Measurements from ENCODE around the gene ARHGAP45.
"Not testable (repeated sequence)": the region's sequence is repeated elsewhere in the genome, so short reads cannot be mapped to it uniquely, and the experiment has no call there.

Gene ARHGAP45

DNA sequence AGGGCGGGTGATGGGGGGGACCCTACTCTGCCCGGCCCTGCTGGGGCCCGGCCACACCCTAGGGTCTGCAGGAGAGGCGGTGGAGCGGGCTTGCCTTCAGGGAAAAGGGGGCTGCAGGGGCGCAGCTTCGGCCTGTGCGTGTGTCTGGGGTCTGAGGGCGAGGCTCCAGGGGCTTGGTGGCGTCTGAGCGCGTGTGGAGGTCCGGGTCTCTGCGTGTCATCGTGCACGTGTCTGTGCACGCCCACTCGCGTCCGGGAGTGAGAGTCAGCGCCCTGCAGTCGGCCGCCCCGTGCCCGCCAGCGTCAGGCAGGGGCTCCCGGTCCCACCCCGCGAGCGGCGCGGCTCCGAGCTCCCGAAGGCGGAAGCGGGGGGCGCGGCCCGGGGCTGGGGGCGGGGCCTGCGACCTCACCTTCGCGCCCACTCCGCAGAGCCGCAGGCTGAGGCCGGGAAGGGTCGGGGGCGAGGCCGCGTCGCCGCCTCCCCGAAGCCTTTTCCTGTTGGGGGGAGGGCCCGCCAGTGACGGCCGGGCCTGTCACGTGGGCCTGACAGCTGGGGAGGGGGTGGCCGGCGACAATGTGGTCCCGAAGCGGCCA lies at the start of gene ARHGAP45:
Gene ARHGAP45 (plus strand): TSS at position 420 of the 593 bp plus-strand sequence. CDS start 239 bp downstream, outside the sequence.
- DNase-seq: peak; percentile 81

GRCh38 chr19:1017906-1018305 lies 49.1 kb upstream of the ARHGAP45 start:
- DNase-seq: no peak

DNA sequence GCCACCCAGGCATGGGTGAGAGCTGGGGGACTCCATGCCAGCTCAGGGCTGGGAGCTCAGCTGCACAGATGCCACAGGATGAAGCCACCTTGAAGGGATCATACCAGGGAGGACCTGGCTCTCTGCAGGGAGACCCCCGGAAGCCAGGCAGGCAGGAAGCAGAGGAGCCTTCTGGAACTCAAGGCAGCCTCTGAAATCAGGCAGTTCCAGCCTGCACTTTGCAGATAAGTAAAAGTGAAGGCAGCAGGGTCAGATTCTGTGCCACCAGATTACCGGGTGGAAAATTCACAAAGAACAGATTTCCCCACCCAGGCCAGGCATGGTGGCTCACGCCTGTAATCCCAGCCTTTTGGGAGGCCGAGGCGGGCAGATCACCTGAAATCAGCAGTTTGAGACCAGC lies 48.6 kb upstream of the ARHGAP45 start:
- no peak for DNase-seq

- no peak for DNase-seq
Observed at GRCh38 chr19:1018932-1019615, 47.9 kb upstream of the ARHGAP45 start.

- DNase-seq: no peak
Observed at GRCh38 chr19:1019616-1019961, 47.4 kb upstream of the ARHGAP45 start.

GRCh38 chr19:1019980-1020867 lies 46.7 kb upstream of the ARHGAP45 start:
- no peak for DNase-seq

DNA sequence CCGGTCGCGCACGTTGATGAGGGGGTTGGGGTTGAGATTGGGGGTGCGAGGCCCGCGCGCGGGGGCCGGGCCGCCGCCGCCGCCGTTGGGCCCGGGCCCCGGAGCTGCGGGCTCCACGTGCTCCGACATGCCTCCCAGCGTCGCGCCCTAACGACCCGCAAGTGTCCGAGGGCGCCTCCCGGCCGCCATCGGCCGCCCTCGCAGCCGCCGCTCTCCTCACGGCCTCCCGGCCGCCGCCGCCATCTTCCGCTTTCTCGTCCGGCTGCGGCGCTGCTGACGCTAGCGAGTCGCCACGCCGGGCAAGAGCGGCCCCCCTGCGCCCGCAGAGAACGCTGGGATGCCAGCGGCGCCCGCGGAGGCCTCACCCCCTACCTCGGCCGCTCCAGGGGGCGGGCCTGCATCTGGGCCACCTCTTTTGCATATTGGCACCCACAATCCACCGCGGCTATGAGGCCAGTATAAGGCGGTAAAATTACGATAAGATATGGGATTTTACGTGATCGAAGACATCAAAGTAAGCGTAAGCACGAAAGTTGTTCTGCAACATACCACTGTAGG lies 46.0 kb upstream of the ARHGAP45 start, which contains the start of gene TMEM259:
Gene TMEM259 (minus strand): TSS at position 256 of the 558 bp plus-strand sequence. CDS start 127 bp downstream, at position 129.
- DNase-seq: peak; percentile 98

DNA sequence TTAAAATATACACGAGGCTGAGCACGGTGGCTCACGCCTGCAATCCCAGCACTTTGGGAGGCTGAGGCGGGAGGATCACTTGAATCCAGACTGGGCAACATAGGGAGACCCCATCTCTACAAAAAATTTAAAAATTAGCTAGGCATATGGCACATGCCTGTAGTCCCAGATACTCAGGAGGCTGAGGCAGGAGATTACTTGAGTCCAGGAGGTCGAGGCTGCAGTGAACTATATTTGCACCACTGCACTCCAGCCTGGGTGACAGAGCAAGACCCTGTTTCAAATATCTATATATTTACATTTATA lies 43.1 kb upstream of the ARHGAP45 start:
- not testable (repeated sequence) for DNase-seq

- DNase-seq: not testable (repeated sequence)
Observed at GRCh38 chr19:1025080-1025479, 41.9 kb upstream of the ARHGAP45 start.

DNA sequence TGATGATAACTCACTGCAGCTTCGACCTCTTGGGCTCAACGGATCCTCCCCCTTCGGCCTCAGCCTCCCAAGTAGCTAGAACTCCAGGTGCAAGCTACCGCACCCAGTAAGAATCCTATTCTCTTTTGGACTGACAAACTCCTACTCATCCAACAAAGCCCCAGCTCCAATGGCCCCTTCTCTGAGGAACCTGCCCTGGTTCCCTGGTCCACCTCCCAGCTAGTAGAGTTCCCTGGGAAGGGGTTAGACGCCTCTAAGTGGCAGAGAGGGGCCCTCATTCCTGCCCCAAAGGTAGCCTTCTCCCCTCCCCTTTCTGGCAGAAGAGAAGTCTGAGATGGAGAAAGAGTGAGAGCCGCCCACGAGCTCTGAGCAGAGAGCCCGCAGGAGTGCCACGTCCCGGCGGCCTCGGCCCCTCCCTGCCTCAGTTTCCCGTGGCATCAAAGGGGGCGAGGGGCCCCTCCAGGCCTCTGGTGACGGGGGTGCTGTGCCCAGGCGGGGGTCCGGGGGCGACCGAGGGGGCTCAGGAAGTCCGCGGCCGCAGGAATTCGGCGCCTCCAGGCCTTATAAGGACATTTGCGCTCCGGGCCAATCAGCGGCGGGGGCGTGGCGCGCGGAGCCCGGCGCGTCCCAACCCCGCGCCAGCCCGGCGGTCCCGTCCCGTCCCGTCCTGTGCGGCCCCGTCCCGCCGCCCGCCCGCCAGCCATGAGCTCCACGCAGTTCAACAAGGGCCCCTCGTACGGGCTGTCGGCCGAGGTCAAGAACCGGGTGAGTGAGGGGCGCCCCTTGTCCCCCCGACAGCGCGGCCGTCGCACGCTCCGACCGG lies 40.8 kb upstream of the ARHGAP45 start, which contains the start of gene CNN2:
Gene CNN2 (plus strand): TSS at position 649 of the 823 bp plus-strand sequence. CDS start 54 bp downstream, at position 703.
- DNase-seq: peak; percentile 69

GRCh38 chr19:1026783-1027649 lies 40.0 kb upstream of the ARHGAP45 start:
- DNase-seq: peak; percentile 41

GRCh38 chr19:1027650-1028061 lies 39.3 kb upstream of the ARHGAP45 start:
- no peak for DNase-seq

GRCh38 chr19:1028062-1028926 lies 38.7 kb upstream of the ARHGAP45 start:
- peak; percentile 49 for DNase-seq

GRCh38 chr19:1032264-1032867 lies 34.6 kb upstream of the ARHGAP45 start:
- no peak for DNase-seq

- DNase-seq: no peak
Observed at GRCh38 chr19:1035998-1036621, 30.9 kb upstream of the ARHGAP45 start.

DNA sequence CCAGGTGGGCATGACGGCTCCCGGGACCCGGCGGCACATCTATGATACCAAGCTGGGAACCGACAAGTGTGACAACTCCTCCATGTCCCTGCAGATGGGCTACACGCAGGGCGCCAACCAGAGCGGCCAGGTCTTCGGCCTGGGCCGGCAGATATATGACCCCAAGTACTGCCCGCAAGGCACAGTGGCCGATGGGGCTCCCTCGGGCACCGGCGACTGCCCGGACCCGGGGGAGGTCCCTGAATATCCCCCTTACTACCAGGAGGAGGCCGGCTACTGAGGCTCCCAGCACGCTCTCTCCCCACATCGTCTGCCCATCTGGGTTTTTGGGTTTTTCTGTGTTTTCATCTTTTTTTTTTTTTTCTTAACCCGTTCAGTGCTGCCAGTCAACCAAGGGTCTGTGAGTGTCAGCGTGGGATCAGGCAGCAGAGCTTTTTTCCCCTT lies 29.3 kb upstream of the ARHGAP45 start:
- DNase-seq: no peak

DNA sequence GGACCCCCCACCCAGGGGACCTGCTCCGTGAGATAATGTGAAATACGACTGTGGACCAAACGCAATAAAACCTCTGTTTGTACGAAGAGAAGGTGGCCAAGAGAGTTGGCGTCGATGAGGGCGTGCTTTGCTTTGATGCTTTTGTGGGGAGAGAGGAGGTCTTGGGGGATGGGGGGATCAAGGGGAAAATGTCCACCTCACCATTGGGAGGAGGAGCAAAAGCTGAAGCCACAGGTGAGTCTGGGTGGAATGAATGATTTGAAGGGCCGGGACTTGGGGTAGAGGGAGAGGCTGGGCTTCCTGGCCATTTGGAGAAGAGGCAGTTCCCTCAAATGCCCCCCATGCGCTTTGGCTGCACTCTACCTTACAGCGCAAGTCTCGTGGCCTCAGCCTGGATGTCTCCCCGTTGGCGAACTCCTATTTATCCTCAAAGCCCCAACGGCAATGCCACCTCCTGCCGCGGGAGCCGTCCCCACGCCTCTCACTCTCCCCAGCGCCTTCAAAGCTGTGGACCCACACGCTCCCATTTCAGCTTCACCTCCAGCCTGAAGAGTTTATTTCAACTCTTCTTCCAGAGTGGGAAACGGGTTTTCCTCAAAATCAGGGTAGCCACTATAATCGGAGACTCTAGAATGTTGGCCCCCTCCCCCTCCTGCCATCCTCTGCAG lies 27.9 kb upstream of the ARHGAP45 start:
- no peak for DNase-seq

DNA sequence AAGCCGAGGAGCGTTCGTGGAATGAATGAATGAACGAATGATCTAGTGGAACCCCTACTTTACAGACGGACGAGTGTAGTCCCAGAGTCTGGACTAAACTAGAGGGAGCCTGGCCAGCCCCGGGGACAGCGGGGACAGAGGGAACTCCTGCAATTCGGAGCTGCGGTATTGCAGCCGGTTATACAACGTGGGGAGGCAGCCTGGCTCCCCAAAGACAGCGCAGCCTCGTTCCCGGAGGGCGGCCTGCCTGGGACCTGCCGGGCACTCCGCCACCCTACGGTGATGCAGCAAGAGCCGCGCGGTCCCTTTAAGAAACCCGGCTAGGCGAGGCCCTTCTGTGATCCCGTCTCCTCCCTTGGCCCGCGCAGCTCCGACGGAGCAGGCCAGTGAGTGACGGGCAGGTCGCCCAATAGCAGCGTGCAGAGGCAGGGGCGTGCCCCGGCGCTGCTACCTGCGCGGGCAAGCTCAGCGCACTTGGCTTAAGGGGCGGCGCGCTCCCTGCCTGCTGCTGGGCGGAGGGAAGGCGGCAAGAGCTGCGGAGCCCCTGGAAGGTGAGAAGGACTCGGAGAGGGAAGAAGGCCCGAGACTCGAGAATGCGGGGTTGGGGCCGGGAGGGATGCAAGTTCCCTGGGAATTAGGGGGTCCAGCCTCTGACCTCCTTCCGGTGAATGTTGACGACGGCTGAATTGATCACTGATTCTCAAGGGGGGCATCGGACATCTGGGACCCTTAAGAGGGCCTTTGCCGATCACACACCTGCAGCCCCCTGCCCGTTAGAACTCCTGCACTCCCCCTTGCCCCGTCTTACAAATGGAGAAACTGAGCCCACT lies 27.1 kb upstream of the ARHGAP45 start, which contains the start of gene ABCA7:
Gene ABCA7 (plus strand): TSS at position 462 of the 830 bp plus-strand sequence. CDS start 1,255 bp downstream, outside the sequence.
- DNase-seq: peak; percentile 100

All from activated naive CD4-positive, alpha-beta T cell treated with anti-CD3 and anti-CD28 coated beads, Interleukin-2, amount 50 U/mL, for 16 hours (primary cell).